Endodermal cell (in vitro differentiated cells): ENCODE measurements around the gene LCE6A. TPM values are rescaled to one million over a fixed set of nuclear protein-coding genes. Genes with fewer than 3 reads are reported as not detected.

Source experiments
- DNase-seq: peaks from one replicate; pipeline ENCODE4 v3.0.0-alpha.2; 2017
- H3K27ac ChIP-seq: 2 replicates; pipeline ENCODE4 v1.5.1; 2013; ENCODE audit warnings: mild to moderate bottlenecking, low read depth, low read length, moderate library complexity
- H3K27me3 ChIP-seq: 2 replicates; pipeline ENCODE4 v1.6.1; 2013; ENCODE audit warnings: mild to moderate bottlenecking, low read length, moderate library complexity; ENCODE audit not compliant: insufficient read depth, control insufficient read depth, poor library complexity, severe bottlenecking
- H3K36me3 ChIP-seq: 2 replicates; pipeline ENCODE4 v1.7.0; 2013; ENCODE audit warnings: mild to moderate bottlenecking, low read length, moderate library complexity; ENCODE audit not compliant: control insufficient read depth, insufficient read depth
- H3K4me1 ChIP-seq: one replicate; pipeline ENCODE4 v1.7.0; 2013; ENCODE audit warnings: low read length; ENCODE audit not compliant: control insufficient read depth, insufficient read depth
- H3K4me3 ChIP-seq: 2 replicates; pipeline ENCODE4 v1.5.1; 2013; ENCODE audit warnings: mild to moderate bottlenecking, low read length, moderate library complexity
- H3K9ac ChIP-seq: 2 replicates; pipeline ENCODE4 v1.6.1; 2013; ENCODE audit warnings: mild to moderate bottlenecking, low read length, moderate library complexity; ENCODE audit not compliant: poor library complexity, severe bottlenecking; ENCODE audit errors: extremely low read depth
- H3K9me3 ChIP-seq: 2 replicates; pipeline ENCODE4 v1.6.1; 2013; ENCODE audit warnings: mild to moderate bottlenecking, low read length, moderate library complexity; ENCODE audit not compliant: control insufficient read depth
- H3K27ac Mint-ChIP-seq: 2 replicates; pipeline ENCODE4 v1.8.0; 2020; ENCODE audit warnings: mixed read lengths
- H3K27me3 Mint-ChIP-seq: 2 replicates; pipeline ENCODE4 v1.8.0; 2021; ENCODE audit warnings: mild to moderate bottlenecking, mixed read lengths; ENCODE audit not compliant: insufficient read depth
- H3K36me3 Mint-ChIP-seq: 2 replicates; pipeline ENCODE4 v1.8.0; 2020; ENCODE audit warnings: low read depth, mixed read lengths
- H3K4me1 Mint-ChIP-seq: 2 replicates; pipeline ENCODE4 v1.8.0; 2020; ENCODE audit warnings: mixed read lengths
- H3K4me3 Mint-ChIP-seq: 2 replicates; pipeline ENCODE4 v1.8.0; 2020; ENCODE audit warnings: mild to moderate bottlenecking, moderate library complexity, mixed read lengths
- H3K9me3 Mint-ChIP-seq: 2 replicates; pipeline ENCODE4 v1.8.0; 2020; ENCODE audit warnings: mild to moderate bottlenecking, mixed read lengths
- WGBS, 2 experiments: methylation state at CpG; one replicate each; pipeline versions ENCODE4 v1.1.5 to v1.1.7; 2013; ENCODE audit warnings: missing lambda C conversion rate in 2 of 2, mixed read lengths in 1 of 2; ENCODE audit not compliant: insufficient coverage in 1 of 2, insufficient read length in 1 of 2; 5-methylcytosine and 5-hydroxymethylcytosine counted together
- total RNA-seq, 2 donors: library from RNA; stranded (reverse); fragmentation: NEBNext Ultra II Directional in 1 of 2; extraction: Animal tissue kit (Norgen Biotek cat#: 25700) in 1 of 2; gene quantifications; 2 replicates in 1 of 2; 3 replicates in 1 of 2; pipeline ENCODE4 v1.2.1, GENCODE V29; 2021
- TF ChIP-seq, protein P1 (sequence below): fragments of 200-600 bp; sonication (generic); conservative IDR thresholded peaks from 2 replicates; pipeline ENCODE4 v1.5.0; 2021; ENCODE audit warnings: antibody characterized with exemption, mild to moderate bottlenecking

The LCE6A gene
- total RNA-seq, 2 donors from 2014 or later: not detected

DNA sequence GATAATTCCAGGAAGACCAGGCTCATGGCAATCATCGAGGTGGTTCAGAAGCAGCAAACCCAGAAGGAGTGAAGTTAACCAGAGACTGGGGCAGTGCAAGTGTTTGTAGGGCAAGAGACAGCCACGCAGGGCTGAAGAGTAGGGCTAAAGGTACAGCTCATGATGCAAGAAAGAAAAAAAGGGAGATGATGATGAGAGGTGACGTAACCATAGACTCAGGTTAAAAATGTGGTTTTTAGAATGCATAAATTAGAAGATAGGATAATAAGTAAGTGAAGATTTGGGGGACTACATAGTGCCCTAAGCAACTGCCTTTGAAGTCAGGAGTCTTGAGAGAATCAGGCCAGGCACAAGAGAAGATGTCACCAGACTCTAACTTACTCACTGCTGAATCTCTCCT lies 17.5 kb downstream of the LCE6A start:
- TF ChIP-seq, protein P1, sequence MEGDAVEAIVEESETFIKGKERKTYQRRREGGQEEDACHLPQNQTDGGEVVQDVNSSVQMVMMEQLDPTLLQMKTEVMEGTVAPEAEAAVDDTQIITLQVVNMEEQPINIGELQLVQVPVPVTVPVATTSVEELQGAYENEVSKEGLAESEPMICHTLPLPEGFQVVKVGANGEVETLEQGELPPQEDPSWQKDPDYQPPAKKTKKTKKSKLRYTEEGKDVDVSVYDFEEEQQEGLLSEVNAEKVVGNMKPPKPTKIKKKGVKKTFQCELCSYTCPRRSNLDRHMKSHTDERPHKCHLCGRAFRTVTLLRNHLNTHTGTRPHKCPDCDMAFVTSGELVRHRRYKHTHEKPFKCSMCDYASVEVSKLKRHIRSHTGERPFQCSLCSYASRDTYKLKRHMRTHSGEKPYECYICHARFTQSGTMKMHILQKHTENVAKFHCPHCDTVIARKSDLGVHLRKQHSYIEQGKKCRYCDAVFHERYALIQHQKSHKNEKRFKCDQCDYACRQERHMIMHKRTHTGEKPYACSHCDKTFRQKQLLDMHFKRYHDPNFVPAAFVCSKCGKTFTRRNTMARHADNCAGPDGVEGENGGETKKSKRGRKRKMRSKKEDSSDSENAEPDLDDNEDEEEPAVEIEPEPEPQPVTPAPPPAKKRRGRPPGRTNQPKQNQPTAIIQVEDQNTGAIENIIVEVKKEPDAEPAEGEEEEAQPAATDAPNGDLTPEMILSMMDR: no peak
- Histone ChIP-seq H3K9me3 (peaks cover 79% of the 10 kb centered on the region), H3K27ac (no peak overlapping the region), H3K27me3 (no peaks in the 10 kb centered on the region), H3K4me3 (no peak overlapping the region), H3K4me1 (no peaks in the 10 kb centered on the region), H3K9ac (no peak overlapping the region), H3K36me3 (no peaks in the 10 kb centered on the region)
- Mint-ChIP-seq H3K36me3 (no peaks in the 10 kb centered on the region), H3K4me1 (no peaks in the 10 kb centered on the region), H3K4me3 (no peak overlapping the region), H3K27ac (no peak overlapping the region), H3K27me3 (no peaks in the 10 kb centered on the region), H3K9me3 (peaks cover 79% of the 10 kb centered on the region)
- 46 to 64% methylated on average over 3 of the region's 3 CpGs for WGBS, 2 experiments
- DNase-seq: no peak

- peaks cover 79% of the 10 kb centered on the region for H3K9me3 ChIP-seq
- Mint-ChIP-seq H3K36me3 (no peaks in the 10 kb centered on the region), H3K9me3 (peaks cover 67% of the 10 kb centered on the region), H3K27me3 (no peaks in the 10 kb centered on the region), H3K4me3 (no peak overlapping the region), H3K4me1 (no peaks in the 10 kb centered on the region), H3K27ac (no peak overlapping the region)
- H3K4me1 ChIP-seq: no peaks in the 10 kb centered on the region
- no peak overlapping the region for H3K27ac ChIP-seq
- no peaks in the 10 kb centered on the region for H3K27me3 ChIP-seq
- TF ChIP-seq, protein P1: no peak
- no peak overlapping the region for H3K9ac ChIP-seq
- no peaks in the 10 kb centered on the region for H3K36me3 ChIP-seq
- no peak for DNase-seq
- 44 to 60% methylated on average over 4 of the region's 4 CpGs for WGBS, 2 experiments
- H3K4me3 ChIP-seq: no peak overlapping the region
These were observed 18.7 kb downstream of the LCE6A start for GRCh38 chr1:152861374-152861773.

- Mint-ChIP-seq H3K27ac (no peak overlapping the region), H3K4me3 (no peak overlapping the region), H3K36me3 (no peaks in the 10 kb centered on the region), H3K4me1 (no peaks in the 10 kb centered on the region), H3K9me3 (peaks cover 39% of the 10 kb centered on the region), H3K27me3 (no peaks in the 10 kb centered on the region)
- TF ChIP-seq, protein P1: no peak
- H3K27ac ChIP-seq: no peak overlapping the region
- no peaks in the 10 kb centered on the region for H3K27me3 ChIP-seq
- DNase-seq: no peak
- H3K4me3 ChIP-seq: no peak overlapping the region
- H3K36me3 ChIP-seq: no peaks in the 10 kb centered on the region
- H3K9me3 ChIP-seq: peaks cover 65% of the 10 kb centered on the region
- no peaks in the 10 kb centered on the region for H3K4me1 ChIP-seq
- no peak overlapping the region for H3K9ac ChIP-seq
These were observed 21.8 kb downstream of the LCE6A start for GRCh38 chr1:152864443-152864842.
